Testis (tissue), 2 donors: Measurements from ENCODE around the gene ABRACL.

Source experiments
- CTCF ChIP-seq, 3 experiments: fragments of 450-650 bp in 2 of 3; fragments of 200-600 bp in 1 of 3; sonication (generic) in 1 of 3; IDR thresholded peaks; one replicate each; pipeline ENCODE4 v1.5.1; 2016 to 2019; ENCODE audit warnings: antibody characterized with exemption in 3 of 3, mild to moderate bottlenecking in 2 of 3, moderate library complexity in 1 of 3
- POLR2A ChIP-seq: fragments of 450-650 bp; IDR thresholded peaks from one replicate; pipeline ENCODE4 v1.6.1; 2017; ENCODE audit warnings: antibody characterized with exemption, mild to moderate bottlenecking, moderate library complexity

- TF ChIP-seq POLR2A (no peak), CTCF (IDR thresholded peaks at IDR 0.05) (no peak)
Observed at GRCh38 chr6:139029470-139030227, 1.1 kb downstream of the ABRACL start.
